ENCODE data around the gene CASP9. TPM values are rescaled to one million over a fixed set of nuclear protein-coding genes. Genes with fewer than 3 reads are reported as not detected.
"Not testable (repeated sequence)": the region's sequence is repeated elsewhere in the genome, so short reads cannot be mapped to it uniquely, and the experiment has no call there.

The CASP9 gene
- total and polyA plus RNA-seq, 2 of the 13 experiments (the other 11 are each of a cell fraction or from before 2014, with no cell fraction given): 8.5 to 11.5 TPM

DNA sequence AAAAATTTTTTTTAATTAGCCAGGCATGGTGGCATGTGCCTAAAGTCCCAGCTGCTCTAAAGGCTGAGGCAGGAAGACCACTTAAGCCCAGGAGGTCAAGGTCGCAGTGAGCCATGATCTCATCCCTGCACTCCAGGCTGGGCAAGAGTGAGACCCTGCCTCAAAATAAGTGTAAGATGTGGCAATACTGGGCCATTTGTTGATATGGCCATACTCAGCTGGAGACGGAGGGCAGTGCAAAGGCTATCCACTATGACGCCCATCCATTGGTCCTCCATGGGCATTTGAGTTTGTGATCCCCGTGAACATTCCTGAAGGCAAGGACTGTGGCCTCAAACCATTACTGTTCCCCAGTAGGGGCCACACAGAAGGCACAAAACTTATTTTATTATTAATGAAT lies 1.5 kb downstream of the CASP9 start (continued):
- TF ChIP-seq FOSL2 (CRISPR knock-in tag; IDR thresholded peaks at IDR 0.05): no peak

DNA sequence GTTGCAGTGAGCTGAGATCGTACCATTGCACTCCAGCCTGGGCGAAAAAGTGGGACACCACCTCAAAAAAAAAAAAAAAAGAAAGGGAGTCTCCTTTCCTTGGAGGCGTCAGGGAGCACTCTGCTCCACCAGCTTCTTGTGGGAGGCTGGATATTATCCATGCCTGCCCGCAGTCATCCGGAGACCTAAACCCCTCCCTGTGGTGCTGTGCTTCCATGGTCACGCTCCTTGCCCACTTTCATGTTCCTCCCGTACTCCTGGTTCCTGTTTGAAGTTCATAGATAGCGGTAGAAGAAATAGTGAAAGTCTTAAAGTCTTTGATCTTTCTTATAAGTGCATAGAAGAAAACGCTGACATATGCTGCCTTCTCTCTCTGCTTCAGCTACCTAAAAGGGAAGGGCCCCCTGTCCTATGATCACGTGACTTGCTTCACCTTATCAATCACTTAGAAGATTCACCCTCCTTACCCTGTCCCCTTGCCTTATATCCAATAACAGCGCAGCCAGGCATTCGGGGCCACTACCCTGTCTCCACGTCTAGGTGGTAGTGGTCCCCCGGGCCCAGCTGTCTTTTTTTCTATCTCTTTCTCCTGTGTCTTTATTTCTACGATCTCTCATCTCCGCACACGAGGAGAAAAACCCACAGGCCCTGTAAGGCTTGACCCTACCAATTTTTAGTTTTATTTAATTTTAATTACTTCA lies 2.7 kb downstream of the CASP9 start:
- H2AFZ ChIP-seq (ENCODE audit: low read length); H3K9ac ChIP-seq (ENCODE audit: insufficient read depth, low read depth, low read length); CTCF ChIA-PET (ENCODE audit: low intra/inter-chr PET ratio, low total read pairs); H3K4me3 ChIP-seq (replicated peaks in 1 of 3; ENCODE audit: insufficient read depth in 1 of 3, low read depth in 2 of 3, low read length in 3 of 3); H4K20me1 ChIP-seq (ENCODE audit: insufficient read depth, low read length); DNase-seq (ENCODE audit: low spot score); ATAC-seq; H3K36me3 ChIP-seq (replicated peaks in 1 of 2; ENCODE audit: control insufficient read depth in 1 of 2, insufficient read depth in 2 of 2, low read length in 2 of 2); BruUV-seq (replicated peaks); H3K27ac ChIP-seq (ENCODE audit: extremely low read length, insufficient read depth, low read length); in situ Hi-C loops (cut with HindIII; ENCODE audit: extremely low pct_ligation_motif_present, low pct_unique_long_range_greater_than_20kb); H3K4me2 ChIP-seq (ENCODE audit: low read depth, low read length); FAIRE-seq; POLR2A ChIA-PET; H3K9me3 ChIP-seq (ENCODE audit: low read length); H3K27me3 ChIP-seq (ENCODE audit: control insufficient read depth in 1 of 2, insufficient read depth in 2 of 2, low read length in 2 of 2); H3K79me2 ChIP-seq (ENCODE audit: insufficient read depth, low read length): not testable (repeated sequence)
- H3K4me1 ChIP-seq (ENCODE audit: insufficient read depth, low read length): peaks cover 37% of the 10 kb centered on the region
- intact Hi-C loops (cut with micrococcal nuclease; ENCODE audit: unreplicated experiment): loop anchor here (10.0 kb wide), 1 partner anchor 83 kb away; no protein-coding TSS in a partner anchor
- WGBS (ENCODE audit: low lambda C conversion rate): 97% methylated on average over 17 of the region's 17 CpGs

- intact Hi-C loops (cut with micrococcal nuclease; ENCODE audit: unreplicated experiment): loop anchor here (10.0 kb wide), 1 partner anchor 85 kb away; no protein-coding TSS in a partner anchor
- WGBS (ENCODE audit: low lambda C conversion rate): 100% methylated on average over 3 of the region's 3 CpGs
- FAIRE-seq: no peak
- peaks cover 0 to 6% of the 10 kb centered on the region in 2 experiments; a peak in 1 of 5 replicates for H3K36me3 ChIP-seq (replicated peaks in 1 of 2; ENCODE audit: control insufficient read depth in 1 of 2, insufficient read depth in 2 of 2, low read length in 2 of 2)
- no peak overlapping the region for H3K4me3 ChIP-seq (replicated peaks in 1 of 3; ENCODE audit: insufficient read depth in 1 of 3, low read depth in 2 of 3, low read length in 3 of 3)
- H4K20me1 ChIP-seq (ENCODE audit: insufficient read depth, low read length): no peaks in the 10 kb centered on the region; the same call in 1 of the 2 replicates
- in situ Hi-C loops (cut with HindIII; ENCODE audit: extremely low pct_ligation_motif_present, low pct_unique_long_range_greater_than_20kb): no loop called here
- H3K79me2 ChIP-seq (ENCODE audit: insufficient read depth, low read length): peaks cover 5% of the 10 kb centered on the region
- no peak overlapping the region for H2AFZ ChIP-seq (ENCODE audit: low read length)
- ATAC-seq: no peak
- H3K4me1 ChIP-seq (ENCODE audit: insufficient read depth, low read length): peaks cover 34% of the 10 kb centered on the region
- CTCF ChIA-PET (ENCODE audit: low intra/inter-chr PET ratio, low total read pairs): no interaction called here
- no TSS peak for BruUV-seq (replicated peaks)
- POLR2A ChIA-PET: no interaction called here
- no peak overlapping the region for H3K27ac ChIP-seq (ENCODE audit: extremely low read length, insufficient read depth, low read length)
- H3K9me3 ChIP-seq (ENCODE audit: low read length): no peaks in the 10 kb centered on the region
- no peak overlapping the region for H3K9ac ChIP-seq (ENCODE audit: insufficient read depth, low read depth, low read length)
- no peak for DNase-seq (ENCODE audit: low spot score)
- peak overlapping the region; percentile 20; the same call in 1 of the 2 replicates for H3K4me2 ChIP-seq (ENCODE audit: low read depth, low read length)
- H3K27me3 ChIP-seq (ENCODE audit: control insufficient read depth in 1 of 2, insufficient read depth in 2 of 2, low read length in 2 of 2): no peaks in the 10 kb centered on the region
- TF ChIP-seq ZNF121 (CRISPR knock-in tag; IDR thresholded peaks at IDR 0.05) (peak; percentile 90), ZBTB3 (CRISPR knock-in tag; IDR thresholded peaks at IDR 0.05; ENCODE audit: borderline replicate concordance, low read depth) (no peak), ZNF264 (CRISPR knock-in tag; IDR thresholded peaks at IDR 0.05) (0 out of 2 replicates have a peak, but pooled peaks have one; percentile 22), ZNF770 (CRISPR knock-in tag; IDR thresholded peaks at IDR 0.05) (peak; percentile 64), HNF4A (CRISPR knock-in tag; IDR thresholded peaks at IDR 0.05) (peak; percentile 62), TBP (CRISPR knock-in tag; IDR thresholded peaks at IDR 0.05) (no peak), RXRB (CRISPR knock-in tag; IDR thresholded peaks at IDR 0.05; ENCODE audit: borderline replicate concordance) (no peak), ESRRA (CRISPR knock-in tag; IDR thresholded peaks at IDR 0.05; ENCODE audit: low read depth) (0 out of 2 replicates have a peak, but pooled peaks have one; percentile 36)
- TF ChIP-seq, protein P1, sequence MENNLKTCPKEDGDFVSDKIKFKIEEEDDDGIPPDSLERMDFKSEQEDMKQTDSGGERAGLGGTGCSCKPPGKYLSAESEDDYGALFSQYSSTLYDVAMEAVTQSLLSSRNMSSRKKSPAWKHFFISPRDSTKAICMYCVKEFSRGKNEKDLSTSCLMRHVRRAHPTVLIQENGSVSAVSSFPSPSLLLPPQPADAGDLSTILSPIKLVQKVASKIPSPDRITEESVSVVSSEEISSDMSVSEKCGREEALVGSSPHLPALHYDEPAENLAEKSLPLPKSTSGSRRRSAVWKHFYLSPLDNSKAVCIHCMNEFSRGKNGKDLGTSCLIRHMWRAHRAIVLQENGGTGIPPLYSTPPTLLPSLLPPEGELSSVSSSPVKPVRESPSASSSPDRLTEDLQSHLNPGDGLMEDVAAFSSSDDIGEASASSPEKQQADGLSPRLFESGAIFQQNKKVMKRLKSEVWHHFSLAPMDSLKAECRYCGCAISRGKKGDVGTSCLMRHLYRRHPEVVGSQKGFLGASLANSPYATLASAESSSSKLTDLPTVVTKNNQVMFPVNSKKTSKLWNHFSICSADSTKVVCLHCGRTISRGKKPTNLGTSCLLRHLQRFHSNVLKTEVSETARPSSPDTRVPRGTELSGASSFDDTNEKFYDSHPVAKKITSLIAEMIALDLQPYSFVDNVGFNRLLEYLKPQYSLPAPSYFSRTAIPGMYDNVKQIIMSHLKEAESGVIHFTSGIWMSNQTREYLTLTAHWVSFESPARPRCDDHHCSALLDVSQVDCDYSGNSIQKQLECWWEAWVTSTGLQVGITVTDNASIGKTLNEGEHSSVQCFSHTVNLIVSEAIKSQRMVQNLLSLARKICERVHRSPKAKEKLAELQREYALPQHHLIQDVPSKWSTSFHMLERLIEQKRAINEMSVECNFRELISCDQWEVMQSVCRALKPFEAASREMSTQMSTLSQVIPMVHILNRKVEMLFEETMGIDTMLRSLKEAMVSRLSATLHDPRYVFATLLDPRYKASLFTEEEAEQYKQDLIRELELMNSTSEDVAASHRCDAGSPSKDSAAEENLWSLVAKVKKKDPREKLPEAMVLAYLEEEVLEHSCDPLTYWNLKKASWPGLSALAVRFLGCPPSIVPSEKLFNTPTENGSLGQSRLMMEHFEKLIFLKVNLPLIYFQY (CRISPR knock-in tag; IDR thresholded peaks at IDR 0.05; ENCODE audit: borderline replicate concordance): no peak
Observed at GRCh38 chr1:15519625-15520024, 4.4 kb downstream of the CASP9 start.

Data from HepG2 (cell line).